CD4-positive, alpha-beta T cell treated with Interleukin-12 subunit alpha and Interleukin-12 subunit beta, for 1 hour (primary cell): ENCODE results near the gene KMT2E.

Experiments used
- DNase-seq: peaks from one replicate; pipeline ENCODE4 v3.0.0-alpha.2; 2020

KMT2E gene

DNA sequence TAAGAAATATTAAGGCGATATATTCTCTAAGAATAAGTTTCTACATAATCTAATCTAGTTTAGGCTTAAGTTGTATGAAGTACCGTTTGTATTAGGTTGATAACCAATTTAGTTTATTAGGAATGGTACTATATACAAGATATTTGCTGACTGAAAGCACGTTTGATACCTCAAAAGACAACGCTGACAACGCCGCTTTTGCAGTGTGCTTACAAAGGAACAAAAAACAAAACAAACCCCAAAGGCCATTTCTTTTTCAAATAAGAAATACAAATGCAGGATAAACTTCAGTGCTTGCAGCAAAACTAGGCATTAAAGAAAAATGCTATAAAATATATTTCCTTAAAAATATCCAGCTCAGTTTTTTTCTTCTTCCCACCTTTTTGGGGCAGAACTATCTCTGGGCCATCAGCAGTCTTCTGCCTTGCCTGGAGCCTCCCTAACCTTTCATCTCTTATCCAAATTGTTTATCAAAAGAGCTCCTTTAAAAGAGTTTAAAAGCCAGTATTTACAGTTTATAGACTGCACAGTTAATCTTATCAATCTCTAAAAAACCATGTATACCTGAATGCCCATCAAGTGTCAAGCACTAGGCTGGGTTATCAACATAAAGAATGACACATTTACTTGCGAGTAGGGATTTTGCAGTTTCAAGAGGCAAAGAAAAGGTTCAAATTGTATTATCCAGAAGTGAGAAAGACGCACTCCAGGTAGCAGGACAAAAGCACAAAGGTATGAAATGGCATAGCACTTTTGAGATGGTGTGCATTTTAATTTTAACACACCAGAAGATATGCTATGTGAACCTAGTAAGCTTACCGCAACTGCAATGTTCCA, 4.1 kb upstream of the KMT2E start:
- DNase-seq = no peak

DNA sequence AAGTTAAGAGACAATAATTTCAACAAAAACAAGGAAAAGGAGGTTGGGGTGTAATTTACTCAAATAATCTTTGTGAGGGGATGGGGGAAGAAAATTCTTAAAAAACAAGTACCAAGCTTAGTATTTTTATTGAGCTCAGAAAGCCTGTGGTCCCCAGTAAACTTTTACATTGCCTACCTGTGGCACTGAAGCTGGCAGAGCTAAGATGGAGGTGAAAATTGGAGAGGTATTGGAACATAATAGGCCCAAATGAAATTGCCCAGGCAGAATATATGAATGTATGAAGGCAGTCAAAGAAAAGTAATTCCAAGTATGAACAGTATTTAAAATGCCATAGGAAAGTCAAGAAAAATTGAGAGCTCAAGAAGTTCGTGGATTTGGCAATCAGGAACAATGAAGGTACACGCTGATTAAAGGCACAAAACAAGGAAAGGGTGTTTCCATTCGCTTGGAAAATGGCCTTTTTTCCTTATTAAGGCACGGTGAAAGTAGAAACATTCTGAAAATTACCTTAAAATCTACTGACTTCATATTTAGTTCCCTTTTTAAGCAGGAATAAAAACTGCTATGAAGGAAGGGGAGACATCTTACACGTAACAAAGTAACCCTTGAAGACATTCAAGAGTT, 3.4 kb upstream of the KMT2E start:
- peak; percentile 37 for DNase-seq

DNA sequence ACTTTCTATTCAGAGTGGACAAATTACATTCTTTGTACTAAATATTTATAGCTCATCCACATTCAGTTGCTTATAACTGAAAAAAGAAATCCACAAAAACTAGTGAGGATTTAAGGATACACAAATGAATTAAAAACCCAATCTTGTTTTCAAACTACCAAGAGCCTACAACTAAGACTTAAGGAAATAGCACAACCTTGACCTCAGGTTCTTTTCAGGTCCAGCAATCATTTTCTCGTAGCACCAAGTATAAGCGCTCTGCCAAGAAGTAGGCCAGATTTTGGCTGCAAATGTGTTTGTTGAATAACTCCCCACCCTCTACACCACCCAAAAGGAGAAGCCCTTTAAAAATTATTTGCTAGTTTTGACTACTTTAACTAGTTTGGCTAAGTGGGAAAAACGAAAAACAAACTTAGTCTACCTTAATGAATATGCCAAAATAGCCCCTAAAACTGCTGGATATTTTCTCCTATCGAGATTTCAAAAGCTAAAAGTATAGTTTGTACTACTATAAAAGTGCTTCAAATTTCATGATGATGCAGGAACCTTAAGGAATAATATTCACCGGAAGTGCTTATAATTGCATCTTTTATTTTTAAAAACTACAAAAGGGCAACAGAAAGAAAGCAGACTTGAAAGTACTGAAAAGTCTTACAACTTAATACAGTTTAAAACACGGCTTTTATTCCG, 2.7 kb upstream of the KMT2E start:
- peak; percentile 50 for DNase-seq

DNA sequence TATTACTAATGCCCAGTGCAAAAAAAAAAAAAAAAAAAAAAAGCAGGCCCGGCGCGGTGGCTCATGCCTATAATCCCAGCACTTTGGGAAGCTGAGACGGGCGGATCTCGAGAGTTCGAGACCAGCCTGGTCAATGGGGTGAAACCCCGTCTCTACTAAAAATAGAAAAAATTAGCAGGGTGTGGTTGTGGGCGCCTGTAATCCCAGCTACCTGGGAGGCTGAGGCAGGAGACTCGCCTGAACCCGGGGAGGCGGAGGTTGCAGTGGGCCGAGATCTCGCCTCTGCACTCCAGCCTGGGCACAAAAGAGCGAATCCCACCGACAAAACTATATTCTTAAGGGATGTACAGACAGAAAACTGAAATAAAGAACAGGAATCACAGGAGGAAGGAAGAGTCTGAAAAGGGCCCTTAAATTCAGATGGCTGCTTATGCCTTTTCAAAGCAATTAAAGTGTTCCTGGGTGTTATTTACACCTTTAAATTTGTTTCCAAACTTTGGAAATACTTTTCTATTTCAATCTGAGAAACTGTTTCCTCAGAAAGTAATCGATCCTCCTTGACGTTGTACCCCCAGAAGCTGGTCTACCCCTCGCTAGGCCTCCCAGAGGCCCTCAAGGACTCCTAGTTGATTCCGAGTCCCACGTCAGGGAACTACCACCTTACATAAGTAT, 2.0 kb upstream of the KMT2E start:
- DNase-seq = peak; percentile 52

DNA sequence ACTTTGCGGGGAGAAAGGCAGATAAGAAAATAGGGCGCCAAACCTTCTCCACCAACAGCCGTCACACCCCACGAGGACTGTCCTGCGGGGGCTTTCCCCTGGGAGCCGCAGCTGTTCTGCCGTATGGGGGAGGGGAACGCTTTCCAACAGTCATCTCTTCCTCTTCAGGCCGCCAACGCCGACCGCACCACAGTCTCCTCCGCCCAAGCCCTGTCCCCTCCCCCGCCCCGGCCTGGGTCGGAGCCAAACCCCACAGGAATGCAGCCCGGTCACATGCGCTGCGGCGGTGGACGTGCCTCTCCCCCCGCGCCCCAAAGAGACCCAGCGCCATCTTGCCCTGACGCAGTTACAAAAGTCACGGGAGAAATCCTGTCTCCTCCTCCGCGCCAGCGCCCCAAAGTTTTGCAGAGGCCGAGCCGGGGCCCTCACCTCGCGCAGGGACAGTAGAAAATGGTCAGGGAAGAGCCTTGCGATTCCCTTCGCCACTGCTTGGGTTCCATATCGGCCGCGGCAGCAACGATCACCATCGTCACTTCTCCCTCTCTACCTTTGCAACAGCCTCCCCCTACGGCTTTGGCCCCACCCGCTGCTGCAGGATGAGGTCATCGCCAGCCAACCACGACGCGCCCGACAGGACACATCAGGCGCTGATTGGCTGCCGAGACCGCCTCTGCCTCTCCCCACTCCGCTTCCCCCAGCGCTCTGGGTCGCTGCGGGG, 1.3 kb upstream of the KMT2E start:
- peak; percentile 100 for DNase-seq

DNA sequence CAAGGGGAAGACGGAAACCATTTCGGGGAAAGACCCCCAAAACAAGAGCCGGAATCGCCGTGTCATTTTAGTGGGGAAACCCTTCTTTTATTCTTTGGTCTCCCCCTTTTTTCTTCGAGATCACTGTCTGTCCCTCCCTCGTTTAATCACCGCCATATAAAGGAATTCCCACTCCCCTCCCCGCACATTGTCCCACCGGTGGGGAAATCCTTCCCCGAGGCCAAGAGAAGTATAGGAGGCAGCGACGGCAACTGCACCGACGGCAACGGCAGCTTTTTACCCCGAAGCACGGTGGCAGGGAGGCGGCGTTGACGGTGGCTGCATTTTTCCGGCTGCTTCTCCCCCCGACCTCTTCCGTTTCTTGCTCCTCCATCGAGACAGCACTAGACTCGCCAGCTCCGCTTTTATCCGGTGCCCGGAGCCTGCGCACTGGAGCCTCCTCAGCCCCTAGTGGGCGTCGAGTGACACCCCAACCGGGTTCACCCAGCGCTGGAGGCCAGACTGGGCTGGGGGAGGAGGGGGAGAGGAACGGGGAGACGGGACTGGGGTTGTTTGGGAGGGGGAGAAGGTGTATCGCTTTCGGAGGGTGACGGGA, 687 bp upstream of the KMT2E start:
- peak; percentile 95 for DNase-seq

DNA sequence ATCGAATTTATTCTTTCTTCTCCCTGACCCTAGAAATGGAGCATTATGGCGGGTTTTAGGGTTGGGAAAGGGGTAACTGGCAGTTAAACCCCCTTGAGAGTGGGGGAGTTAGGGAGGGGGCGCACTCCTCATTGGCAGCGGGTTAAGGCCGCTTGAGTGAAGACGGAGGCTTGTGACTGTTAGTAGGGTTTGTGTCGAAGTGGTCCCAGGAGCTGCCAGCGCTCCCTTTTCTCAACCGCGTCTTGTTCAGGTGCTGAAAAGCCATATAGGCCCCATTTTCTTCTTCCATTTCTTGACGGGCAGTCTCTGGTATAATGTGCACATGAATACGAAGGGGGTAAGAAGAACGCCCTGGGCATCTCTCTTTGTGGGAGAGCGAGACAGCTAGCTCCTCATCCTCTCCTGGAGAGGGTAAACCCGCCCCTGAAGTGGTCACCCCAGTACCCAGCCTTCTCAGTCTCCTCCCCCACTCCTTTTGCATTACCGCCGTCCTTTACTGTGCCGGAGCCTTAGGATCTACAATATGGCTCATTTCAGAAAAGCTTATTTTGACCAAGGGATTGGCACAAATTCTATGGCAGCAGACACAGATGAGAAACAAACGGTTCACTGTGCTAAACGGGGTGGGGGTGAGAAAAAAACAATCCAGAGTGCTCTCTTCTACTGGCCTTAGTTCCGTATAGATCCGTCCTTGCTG, 836 bp downstream of the KMT2E start:
- DNase-seq = peak; percentile 80

DNA sequence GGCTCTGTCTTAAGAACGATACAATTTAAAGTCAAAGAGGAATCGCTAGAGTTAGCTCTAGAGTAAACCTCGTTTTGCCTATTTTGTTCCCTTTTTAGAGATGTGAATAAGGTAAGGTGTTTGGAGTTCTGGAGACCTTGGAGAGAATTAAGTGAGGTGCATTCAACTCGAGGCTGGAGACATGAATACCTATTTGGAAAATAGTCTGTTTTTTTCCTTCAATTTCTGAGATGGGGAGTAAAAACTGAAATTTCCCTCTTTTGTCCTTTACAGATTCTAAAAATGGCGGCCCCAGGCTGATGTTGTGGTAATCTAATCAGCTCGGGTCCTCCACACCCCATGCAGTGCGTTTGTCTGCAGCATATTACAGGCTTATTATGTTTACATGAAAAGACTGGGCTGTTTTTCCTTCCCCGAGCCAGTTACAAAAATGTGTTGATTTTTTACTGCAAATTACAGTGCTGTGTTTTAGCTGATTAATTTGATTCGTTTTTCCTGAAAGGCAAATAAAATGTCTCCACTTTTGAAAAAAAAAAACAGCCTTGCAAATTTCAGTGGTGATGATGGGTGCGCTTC, 1.5 kb downstream of the KMT2E start:
- peak; percentile 59 for DNase-seq

DNA sequence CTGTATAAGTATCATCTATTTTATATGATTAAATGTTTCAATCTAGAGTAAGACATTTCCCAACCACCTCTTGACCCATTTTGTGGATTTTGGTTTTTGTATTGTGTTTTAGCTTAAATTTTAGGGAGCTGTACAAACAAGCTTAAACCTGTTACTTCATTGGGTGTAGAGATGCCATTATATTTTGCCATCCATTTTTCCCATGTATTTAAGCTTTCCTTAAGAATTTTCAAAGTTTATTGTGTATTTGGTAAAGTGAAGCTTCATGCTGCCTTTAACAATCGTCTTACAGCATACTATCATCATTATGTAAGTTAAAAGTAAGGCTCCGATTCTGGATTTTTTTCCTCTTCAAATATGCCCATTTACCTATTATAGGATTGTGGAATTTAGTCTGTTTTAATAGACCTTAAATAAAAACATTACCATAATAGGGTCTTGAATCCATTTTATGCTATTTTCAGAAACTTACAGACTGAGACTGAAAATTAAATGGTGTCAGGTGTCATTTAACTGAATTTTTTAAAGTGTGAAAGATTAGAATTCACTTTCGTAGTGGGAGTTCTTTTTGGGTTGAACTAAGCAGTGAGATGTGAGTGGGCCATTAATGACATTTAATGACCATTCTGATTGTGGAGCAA, 2.2 kb downstream of the KMT2E start:
- DNase-seq = no peak

DNA sequence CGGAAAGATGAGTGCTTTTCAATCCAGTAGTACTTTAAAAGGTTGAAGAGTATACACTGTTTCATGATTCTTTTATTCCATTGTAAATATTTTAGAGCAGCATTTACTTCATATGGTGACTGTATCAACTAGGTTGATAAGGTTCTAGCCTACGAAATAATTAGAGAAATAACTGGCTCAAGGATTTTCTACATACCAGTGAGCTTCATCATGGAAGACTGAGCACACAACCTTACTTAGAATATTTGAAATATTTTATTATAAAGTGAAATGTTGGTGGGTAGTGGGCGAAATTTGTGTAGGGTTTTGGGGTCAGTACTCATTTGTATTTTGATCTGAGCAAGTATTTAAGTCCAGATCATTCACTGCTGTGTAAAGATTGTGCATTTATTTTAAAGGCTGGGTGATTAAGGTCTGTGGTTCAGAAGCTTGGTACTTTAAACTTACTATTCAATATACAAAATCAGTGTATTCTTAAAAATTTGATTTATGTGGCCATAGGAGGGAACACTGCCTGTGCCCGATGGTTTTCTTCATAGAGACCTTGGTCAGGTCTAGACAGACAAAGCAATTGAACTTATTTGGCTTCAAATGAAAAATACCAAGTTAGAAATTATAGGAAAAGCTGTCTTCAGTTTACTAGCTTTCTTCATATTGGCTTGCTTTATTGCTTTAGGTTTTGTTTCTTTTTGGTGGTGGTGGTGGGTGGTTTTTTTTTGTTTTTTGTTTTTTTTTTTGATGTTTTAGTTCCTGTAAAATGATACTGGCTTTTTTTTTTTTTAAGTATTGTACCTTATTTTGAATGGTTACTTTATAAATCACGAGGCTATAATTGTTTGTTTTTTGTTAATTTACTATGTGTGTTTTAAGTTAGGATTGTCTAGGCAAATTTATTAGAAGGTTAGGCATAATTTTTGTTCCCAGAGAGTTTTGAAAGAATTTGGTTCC, 3.0 kb downstream of the KMT2E start:
- no peak for DNase-seq

DNA sequence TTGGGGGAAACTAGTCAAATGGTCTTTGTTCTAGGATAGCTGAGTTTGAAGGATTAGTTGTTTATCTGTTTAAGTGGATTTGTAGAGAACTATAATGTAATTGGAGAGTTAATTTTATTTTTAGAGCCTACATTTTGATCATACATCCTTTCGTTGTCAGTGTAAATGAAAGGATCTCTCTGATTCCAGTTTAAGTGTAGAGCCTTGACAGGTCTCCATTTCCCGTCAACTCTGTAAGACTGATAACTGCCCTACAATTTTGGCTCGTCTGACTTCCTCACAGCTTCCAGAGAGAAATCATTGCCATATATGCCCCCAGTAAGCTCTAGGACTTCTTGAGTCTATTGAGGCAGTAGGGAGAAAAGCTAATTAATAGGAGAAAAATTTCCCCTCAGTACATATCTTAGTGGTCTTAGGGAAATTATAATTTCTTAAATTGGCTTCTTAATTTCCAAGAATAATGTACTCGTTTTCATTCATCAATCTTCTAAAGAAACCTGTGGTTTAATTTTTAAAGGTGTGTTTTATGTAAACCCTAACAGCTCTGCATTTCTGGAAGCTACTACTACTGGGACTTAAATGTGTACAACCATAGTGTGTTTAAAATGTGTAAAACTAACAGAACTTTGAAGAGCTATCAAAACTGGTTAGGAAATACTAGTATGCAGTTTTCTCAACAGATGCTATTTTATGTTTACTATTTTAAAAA, 3.8 kb downstream of the KMT2E start:
- no peak for DNase-seq

DNA sequence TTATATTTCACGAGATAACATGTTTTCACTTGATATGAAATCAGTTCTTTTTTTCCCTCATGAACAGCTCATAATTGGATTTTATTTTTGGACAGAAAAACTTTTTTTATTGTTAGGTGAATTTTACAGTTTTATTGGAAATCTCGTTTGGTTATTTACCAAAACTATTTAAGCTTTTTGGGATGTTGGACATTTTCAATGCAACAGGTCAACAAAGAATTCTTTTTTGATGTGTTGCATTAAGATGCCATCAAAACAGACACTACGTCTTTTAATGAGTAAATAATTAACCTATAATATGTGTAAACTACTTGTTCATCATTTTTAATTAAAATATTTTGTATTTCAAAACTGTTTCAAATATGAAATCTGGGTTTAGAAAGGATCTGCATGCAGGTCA, 5.3 kb downstream of the KMT2E start:
- no peak for DNase-seq

DNA sequence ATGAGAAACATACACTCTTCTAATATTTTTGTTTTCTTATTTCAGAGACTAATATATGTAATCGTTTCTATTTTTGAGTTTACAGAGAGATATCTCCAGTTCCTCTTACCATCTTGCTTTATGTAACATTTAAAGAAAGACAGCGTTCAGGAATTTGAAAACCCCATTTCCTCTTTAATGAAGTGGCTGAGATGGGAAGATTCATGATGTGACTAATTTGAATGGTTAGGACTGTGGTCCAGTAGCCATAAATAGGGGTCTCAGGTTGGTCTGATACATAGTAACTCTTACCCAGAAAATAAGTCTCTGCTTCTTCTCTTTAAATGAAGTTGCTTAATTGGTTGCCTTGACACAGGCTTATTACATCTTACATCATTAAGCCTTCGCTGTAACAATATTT, 6.9 kb downstream of the KMT2E start:
- no peak for DNase-seq

DNA sequence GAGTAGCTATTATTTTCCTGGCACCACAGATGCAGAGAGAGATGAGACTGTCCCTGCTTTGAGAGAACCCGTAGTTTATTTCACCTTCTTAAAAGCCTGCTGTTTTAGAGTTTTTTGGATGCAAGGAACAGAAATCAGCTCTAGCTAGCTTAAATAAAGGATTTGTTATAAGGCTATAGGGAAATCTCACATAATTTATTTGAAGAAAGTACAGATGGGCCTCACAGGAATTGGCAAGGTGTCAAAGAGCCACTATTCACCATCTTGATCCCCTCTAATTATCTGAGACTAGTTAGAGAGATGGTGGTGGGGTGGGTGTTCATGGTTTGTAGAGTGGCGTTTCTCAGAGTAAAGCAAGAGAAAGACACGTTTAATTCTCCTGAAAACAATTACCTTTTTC, 7.3 kb downstream of the KMT2E start:
- no peak for DNase-seq

DNA sequence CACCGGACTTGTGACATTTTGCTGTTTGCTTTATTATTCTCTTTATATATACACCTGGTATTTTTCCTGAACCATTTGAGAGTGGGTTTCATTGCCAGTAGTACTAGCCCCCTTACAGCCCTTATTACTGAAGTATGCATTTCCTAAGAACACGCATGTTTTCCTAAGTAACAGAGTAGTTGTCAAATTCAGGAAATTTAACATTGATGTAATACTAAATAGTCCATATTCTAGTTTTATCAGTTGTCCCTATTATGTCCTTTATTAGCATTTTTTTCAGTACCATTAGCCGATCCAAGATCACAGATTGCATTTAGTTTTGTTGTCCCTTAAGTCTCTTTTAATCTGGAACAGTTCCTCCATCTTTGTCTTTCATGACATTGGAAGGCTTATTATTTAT, 8.0 kb downstream of the KMT2E start:
- no peak for DNase-seq

DNA sequence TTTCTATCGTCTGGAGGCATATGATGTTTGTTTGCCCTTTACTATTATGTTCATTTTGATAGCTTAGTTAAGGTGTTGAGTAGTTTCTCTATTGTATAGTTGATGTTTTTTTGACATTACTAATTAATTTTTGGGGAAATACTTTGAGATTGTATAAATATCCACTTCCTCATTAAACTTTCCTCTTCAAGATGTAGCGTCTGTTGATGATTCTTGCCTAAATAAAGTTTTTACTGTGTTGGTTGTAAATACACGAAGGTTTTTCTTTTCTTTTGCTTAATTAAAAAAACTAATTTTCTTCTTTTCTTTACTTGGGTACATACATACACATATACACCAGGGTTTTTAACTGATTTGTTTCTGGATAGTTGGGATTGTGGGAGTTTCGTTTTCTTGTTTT, 8.5 kb downstream of the KMT2E start:
- no peak for DNase-seq

DNA sequence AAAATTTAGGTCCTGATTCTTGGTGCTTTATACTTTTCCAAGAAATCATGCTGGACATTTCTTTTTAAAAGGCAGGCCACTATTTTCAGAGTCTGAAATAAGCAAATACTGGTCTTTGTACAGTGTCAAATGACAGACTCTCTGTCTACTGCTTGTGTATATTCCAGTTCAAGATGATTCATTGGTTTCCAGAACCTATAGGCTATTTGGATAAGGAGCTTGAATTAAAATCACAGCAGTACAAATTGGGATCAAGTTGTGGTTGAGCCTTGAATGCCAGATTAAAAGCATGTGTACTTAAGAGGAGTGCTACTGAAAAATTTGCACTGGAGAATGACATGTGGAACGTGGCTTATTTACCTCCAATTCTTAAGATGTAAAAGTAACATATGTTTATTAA, 10.7 kb downstream of the KMT2E start:
- DNase-seq = no peak

DNA sequence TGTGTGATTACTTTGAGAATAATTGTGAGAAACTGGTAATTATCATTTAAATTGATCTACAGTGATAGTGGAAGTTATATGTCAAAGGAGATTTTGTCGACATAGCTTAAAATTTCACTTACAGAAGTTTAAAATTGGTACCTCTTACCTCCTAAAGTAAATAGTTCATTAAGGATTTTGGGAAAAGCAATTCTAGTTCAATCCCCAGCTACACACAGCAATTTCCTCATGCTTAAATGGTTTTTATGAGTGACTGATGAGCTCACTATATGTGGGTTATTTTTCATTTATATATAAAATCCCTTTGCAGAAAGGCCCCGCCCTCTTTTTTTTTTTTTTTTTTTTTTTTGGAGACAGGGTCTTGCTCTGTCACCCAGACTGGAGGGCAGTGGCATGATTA, 12.7 kb downstream of the KMT2E start:
- no peak for DNase-seq
